ENCODE measurements around the gene ZNF627. TPM values are rescaled to one million over a fixed set of nuclear protein-coding genes. Genes with fewer than 3 reads are reported as not detected.

The ZNF627 gene
- total RNA-seq, 1 donor from 2014 or later = 5.3 TPM

Other genes starting within 250 kb of the ZNF627 start
- gene PLPPR2, start 242.1 kb upstream of the ZNF627 start, total RNA-seq = 8.8 TPM
- 2.6 TPM for gene SWSAP1, start 222.8 kb upstream of the ZNF627 start, total RNA-seq
- gene EPOR, start 213.2 kb upstream of the ZNF627 start, total RNA-seq = 11.9 TPM
- 33.4 TPM for gene RGL3, start 178.2 kb upstream of the ZNF627 start, total RNA-seq
- gene ODAD3, start 162.4 kb upstream of the ZNF627 start, total RNA-seq = 0.70 TPM
- gene PRKCSH, start 161.8 kb upstream of the ZNF627 start, total RNA-seq = 218 TPM
- not detected for gene ELAVL3, start 116.4 kb upstream of the ZNF627 start, total RNA-seq
- gene ZNF653, start 91.6 kb upstream of the ZNF627 start, total RNA-seq = 8.3 TPM
- gene ECSIT, start 68.3 kb upstream of the ZNF627 start, total RNA-seq = 45.6 TPM
- 0.98 TPM for gene CNN1, start 58.6 kb upstream of the ZNF627 start, total RNA-seq
- gene ELOF1, start 38.3 kb upstream of the ZNF627 start, total RNA-seq = 28.9 TPM
- 17.9 TPM for gene ACP5, start 19.8 kb upstream of the ZNF627 start, total RNA-seq
- 3.7 TPM for gene ZNF823, start 141.5 kb downstream of the ZNF627 start, total RNA-seq
- gene ZNF441, start 169.5 kb downstream of the ZNF627 start, total RNA-seq = 3.0 TPM
- gene ZNF491, start 201.0 kb downstream of the ZNF627 start, total RNA-seq = 1.3 TPM
- gene ZNF440, start 216.8 kb downstream of the ZNF627 start, total RNA-seq = 4.7 TPM